Measurements from ENCODE around the gene FLII. TPM values are rescaled to one million over a fixed set of nuclear protein-coding genes. Genes with fewer than 3 reads are reported as not detected.

FLII gene
- total and polyA plus RNA-seq, 2 donors (not counting 1 experiment from before 2014, with no cell fraction given): 199 to 395 TPM

GRCh38 chr17:18257268-18257981 is 1.1 kb downstream of the FLII start:
- H2AFZ ChIP-seq (ENCODE audit: low read length): no peak overlapping the region
- no peak for DNase-seq (ENCODE audit: low read depth in 2 of 2)
- H3K4me2 ChIP-seq (ENCODE audit: extremely low read depth, insufficient read depth, low read length): peak overlapping the region; percentile 95
- no peaks in the 10 kb centered on the region for H3K9me3 ChIP-seq (ENCODE audit: control insufficient read depth, insufficient read depth, low read depth, low read length)
- peaks cover 30% of the 10 kb centered on the region for H3K36me3 ChIP-seq (ENCODE audit: control insufficient read depth, insufficient read depth, low read length)
- TF ChIP-seq EZH2 (IDR thresholded peaks at IDR 0.05; ENCODE audit: low read length, missing control alignments): no peak
- TF ChIP-seq CTCF (conservative IDR thresholded peaks at IDR 0.05 in 1 of 2, IDR thresholded peaks at IDR 0.05 in 1 of 2; ENCODE audit: low read depth in 1 of 2, low read length in 2 of 2): no peak
- peak overlapping the region; percentile 96 for H3K9ac ChIP-seq (ENCODE audit: insufficient read depth, low read length)
- H3K4me1 ChIP-seq (ENCODE audit: control insufficient read depth, extremely low read depth, insufficient read depth, low read length): peaks cover 24% of the 10 kb centered on the region
- H3K4me3 ChIP-seq (replicated peaks in 1 of 4; ENCODE audit: control extremely low read depth in 1 of 4, insufficient read depth in 1 of 4, low read depth in 3 of 4, low read length in 4 of 4): peak overlapping the region; percentile 51 to 91 (median 67)
- H3K79me2 ChIP-seq (ENCODE audit: control insufficient read depth, insufficient read depth, low read length): peaks cover 34% of the 10 kb centered on the region
- no peaks in the 10 kb centered on the region for H4K20me1 ChIP-seq (ENCODE audit: control insufficient read depth, extremely low read depth, insufficient read depth, low read length)
- H3K27me3 ChIP-seq (ENCODE audit: control insufficient read depth, insufficient read depth, low read length): no peaks in the 10 kb centered on the region
- H3K27ac ChIP-seq (ENCODE audit: insufficient read depth, low read length): peak overlapping the region; percentile 96

- no peak for DNase-seq (ENCODE audit: low read depth in 2 of 2)
Observed at GRCh38 chr17:18256776-18257175, 1.8 kb downstream of the FLII start.

DNA sequence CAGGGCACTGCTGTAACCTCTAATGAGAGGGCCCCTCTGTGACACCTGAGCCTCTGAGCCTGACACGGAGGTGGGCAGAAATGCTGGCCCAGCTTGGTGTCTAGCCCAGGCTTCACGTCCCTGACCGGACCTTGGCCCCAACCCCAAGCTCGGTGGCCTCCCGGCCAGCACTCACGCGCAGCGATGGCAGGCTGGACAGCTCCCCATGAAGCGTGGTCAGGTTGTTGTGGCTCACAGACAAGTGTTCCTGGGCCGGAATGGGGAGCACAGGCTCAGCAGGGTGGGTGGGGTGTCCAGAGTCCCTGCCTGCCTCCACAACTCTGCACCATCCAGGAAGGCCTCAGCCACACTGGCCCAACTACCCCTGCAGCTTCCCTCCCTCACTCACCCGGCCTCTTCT is 2.2 kb downstream of the FLII start:
- peaks cover 26% of the 10 kb centered on the region for H3K79me2 ChIP-seq (ENCODE audit: control insufficient read depth, insufficient read depth, low read length)

More at GRCh38 chr17:18256776-18257175, 1.8 kb downstream of the FLII start:
- Histone ChIP-seq H3K4me1 (ENCODE audit: control insufficient read depth, extremely low read depth, insufficient read depth, low read length) (peaks cover 21% of the 10 kb centered on the region), H3K27me3 (ENCODE audit: control insufficient read depth, insufficient read depth, low read length) (no peaks in the 10 kb centered on the region), H3K4me2 (ENCODE audit: extremely low read depth, insufficient read depth, low read length) (peak overlapping the region; percentile 95), H2AFZ (ENCODE audit: low read length) (no peak overlapping the region), H3K36me3 (ENCODE audit: control insufficient read depth, insufficient read depth, low read length) (peaks cover 35% of the 10 kb centered on the region), H3K27ac (ENCODE audit: insufficient read depth, low read length) (peak overlapping the region; percentile 27), H4K20me1 (ENCODE audit: control insufficient read depth, extremely low read depth, insufficient read depth, low read length) (no peaks in the 10 kb centered on the region), H3K9ac (ENCODE audit: insufficient read depth, low read length) (no peak overlapping the region), H3K79me2 (ENCODE audit: control insufficient read depth, insufficient read depth, low read length) (peaks cover 30% of the 10 kb centered on the region), H3K4me3 (replicated peaks in 1 of 4; ENCODE audit: control extremely low read depth in 1 of 4, insufficient read depth in 1 of 4, low read depth in 3 of 4, low read length in 4 of 4) (peak overlapping the region; percentile 51 to 91 (median 67)), H3K9me3 (ENCODE audit: control insufficient read depth, insufficient read depth, low read depth, low read length) (no peaks in the 10 kb centered on the region)
- TF ChIP-seq EZH2 (IDR thresholded peaks at IDR 0.05; ENCODE audit: low read length, missing control alignments) (no peak), CTCF (conservative IDR thresholded peaks at IDR 0.05 in 1 of 2, IDR thresholded peaks at IDR 0.05 in 1 of 2; ENCODE audit: low read depth in 1 of 2, low read length in 2 of 2) (no peak)

More for the DNA sequence above, 2.2 kb downstream of the FLII start:
- H3K9ac ChIP-seq (ENCODE audit: insufficient read depth, low read length): peak overlapping the region; percentile 2
- no peak for DNase-seq (ENCODE audit: low read depth in 2 of 2)
- H3K27me3 ChIP-seq (ENCODE audit: control insufficient read depth, insufficient read depth, low read length): no peaks in the 10 kb centered on the region
- TF ChIP-seq CTCF (conservative IDR thresholded peaks at IDR 0.05 in 1 of 2, IDR thresholded peaks at IDR 0.05 in 1 of 2; ENCODE audit: low read depth in 1 of 2, low read length in 2 of 2): no peak
- no peak for TF ChIP-seq EZH2 (IDR thresholded peaks at IDR 0.05; ENCODE audit: low read length, missing control alignments)
- no peaks in the 10 kb centered on the region for H3K9me3 ChIP-seq (ENCODE audit: control insufficient read depth, insufficient read depth, low read depth, low read length)
- H4K20me1 ChIP-seq (ENCODE audit: control insufficient read depth, extremely low read depth, insufficient read depth, low read length): no peaks in the 10 kb centered on the region
- H3K36me3 ChIP-seq (ENCODE audit: control insufficient read depth, insufficient read depth, low read length): peaks cover 38% of the 10 kb centered on the region
- H2AFZ ChIP-seq (ENCODE audit: low read length): no peak overlapping the region
- no peak overlapping the region for H3K27ac ChIP-seq (ENCODE audit: insufficient read depth, low read length)
- H3K4me3 ChIP-seq (replicated peaks in 1 of 4; ENCODE audit: control extremely low read depth in 1 of 4, insufficient read depth in 1 of 4, low read depth in 3 of 4, low read length in 4 of 4): no peak overlapping the region
- H3K4me2 ChIP-seq (ENCODE audit: extremely low read depth, insufficient read depth, low read length): no peak overlapping the region
- H3K4me1 ChIP-seq (ENCODE audit: control insufficient read depth, extremely low read depth, insufficient read depth, low read length): peaks cover 17% of the 10 kb centered on the region

All from fibroblast of lung (primary cell).